HEK293 (cell line): ENCODE data around the gene CHN2.

Experiments
- CTCF ChIA-PET: fragments of 350-600 bp; formaldehyde crosslinking; extraction: SDS; loops from one replicate; lab custom pipeline; 2021; ENCODE audit warnings: antibody characterized with exemption; lab: Yijun Ruan, JAX
- POLR2A ChIA-PET: fragments of 300-600 bp; formaldehyde crosslinking; extraction: SDS; loops from one replicate; lab custom pipeline; 2020; ENCODE audit warnings: antibody characterized with exemption, inconsistent platforms; lab: Yijun Ruan, JAX
- H3K27ac ChIP-seq: fragments of 200-500 bp; sonication (Bioruptor generic); 2 replicates; pipeline ENCODE4 v1.5.1; 2014; ENCODE audit warnings: low read depth, low read length, control low read depth, inconsistent platforms; ENCODE audit errors: extremely low read depth
- H3K36me3 ChIP-seq, 2 experiments: fragments of 200-500 bp in 1 of 2; sonication (Bioruptor generic) in 1 of 2; 1 replicate in 1 of 2; 2 replicates in 1 of 2; pipeline ENCODE4 v1.5.1; 2014 to 2017; ENCODE audit warnings: inconsistent platforms in 2 of 2, low read length in 2 of 2; ENCODE audit not compliant: control insufficient read depth in 2 of 2, insufficient read depth in 1 of 2
- H3K4me1 ChIP-seq: fragments of 200-500 bp; sonication (Bioruptor generic); 2 replicates; pipeline ENCODE4 v1.5.1; 2014; ENCODE audit warnings: mild to moderate bottlenecking, low read length, inconsistent platforms; ENCODE audit not compliant: control insufficient read depth, insufficient read depth
- H3K4me3 ChIP-seq: 2 replicates; pipeline ENCODE4 v1.5.1; 2011; ENCODE audit warnings: low read depth, mild to moderate bottlenecking, control low read depth, low read length, moderate library complexity
- H3K9me3 ChIP-seq: fragments of 200-500 bp; sonication (Bioruptor generic); 2 replicates; pipeline ENCODE4 v1.5.1; 2014; ENCODE audit warnings: low read depth, low read length, inconsistent platforms; ENCODE audit not compliant: control insufficient read depth, insufficient read depth
- BCL11B ChIP-seq: fragments of 450-650 bp; formaldehyde crosslinking; IDR thresholded peaks from 2 replicates; pipeline ENCODE4 v1.5.1; 2016; ENCODE audit warnings: low read depth, missing biosample characterization, missing genetic modification characterization
- GLIS1 ChIP-seq: fragments of 450-650 bp; formaldehyde crosslinking; IDR thresholded peaks from 2 replicates; pipeline ENCODE4 v1.5.1; 2016; ENCODE audit warnings: missing biosample characterization, missing genetic modification characterization
- KLF17 ChIP-seq: fragments of 450-650 bp; formaldehyde crosslinking; IDR thresholded peaks from 2 replicates; pipeline ENCODE4 v1.5.1; 2016; ENCODE audit warnings: missing biosample characterization, missing genetic modification characterization
- PATZ1 ChIP-seq: fragments of 450-650 bp; formaldehyde crosslinking; IDR thresholded peaks from 2 replicates; pipeline ENCODE4 v1.5.1; 2016; ENCODE audit warnings: missing biosample characterization, missing genetic modification characterization
- ZBTB44 ChIP-seq: fragments of 450-650 bp; IDR thresholded peaks from 2 replicates; pipeline ENCODE4 v1.5.1; 2018; ENCODE audit warnings: missing biosample characterization, mild to moderate bottlenecking, missing genetic modification characterization
- ZNF132 ChIP-seq: fragments of 450-650 bp; formaldehyde crosslinking; IDR thresholded peaks from 2 replicates; pipeline ENCODE4 v1.5.1; 2017; ENCODE audit warnings: missing biosample characterization, missing genetic modification characterization, borderline replicate concordance
- ZNF138 ChIP-seq: fragments of 450-650 bp; formaldehyde crosslinking; IDR thresholded peaks from 2 replicates; pipeline ENCODE4 v1.5.1; 2016; ENCODE audit warnings: missing biosample characterization, missing genetic modification characterization, borderline replicate concordance
- ZNF146 ChIP-seq: fragments of 450-650 bp; formaldehyde crosslinking; IDR thresholded peaks from 2 replicates; pipeline ENCODE4 v1.5.1; 2016; ENCODE audit warnings: missing biosample characterization, missing genetic modification characterization
- ZNF19 ChIP-seq: fragments of 450-650 bp; formaldehyde crosslinking; IDR thresholded peaks from 2 replicates; pipeline ENCODE4; 2016; ENCODE audit warnings: missing biosample characterization, missing genetic modification characterization, low read depth
- ZNF23 ChIP-seq: fragments of 450-650 bp; formaldehyde crosslinking; IDR thresholded peaks from 2 replicates; pipeline ENCODE4 v1.5.1; 2016; ENCODE audit warnings: missing biosample characterization, missing genetic modification characterization, borderline replicate concordance
- ZNF24 ChIP-seq: fragments of 450-650 bp; formaldehyde crosslinking; IDR thresholded peaks from 2 replicates; pipeline ENCODE4 v1.5.1; 2016; ENCODE audit warnings: missing biosample characterization, missing genetic modification characterization
- ZNF292 ChIP-seq: fragments of 450-650 bp; formaldehyde crosslinking; IDR thresholded peaks from 2 replicates; pipeline ENCODE4 v1.5.1; 2016; ENCODE audit warnings: low read depth, missing biosample characterization, missing genetic modification characterization, borderline replicate concordance
- ZNF362 ChIP-seq: fragments of 450-650 bp; formaldehyde crosslinking; IDR thresholded peaks from 2 replicates; pipeline ENCODE4 v1.5.1; 2016; ENCODE audit warnings: missing biosample characterization, missing genetic modification characterization
- ZNF416 ChIP-seq: fragments of 450-650 bp; formaldehyde crosslinking; IDR thresholded peaks from 2 replicates; pipeline ENCODE4 v1.5.1; 2016; ENCODE audit warnings: missing biosample characterization, missing genetic modification characterization
- ZNF423 ChIP-seq: fragments of 450-650 bp; formaldehyde crosslinking; IDR thresholded peaks from 2 replicates; pipeline ENCODE4 v1.5.1; 2016; ENCODE audit warnings: missing biosample characterization, missing genetic modification characterization
- ZNF560 ChIP-seq: fragments of 450-650 bp; formaldehyde crosslinking; IDR thresholded peaks from 2 replicates; pipeline ENCODE4 v1.5.1; 2017; ENCODE audit warnings: missing biosample characterization, missing genetic modification characterization, borderline replicate concordance
- ZNF707 ChIP-seq: fragments of 450-650 bp; formaldehyde crosslinking; IDR thresholded peaks from 2 replicates; pipeline ENCODE4 v1.5.1; 2016; ENCODE audit warnings: missing biosample characterization, missing genetic modification characterization
- ZNF791 ChIP-seq: fragments of 450-650 bp; formaldehyde crosslinking; IDR thresholded peaks from 2 replicates; pipeline ENCODE4 v1.5.1; 2016; ENCODE audit warnings: missing biosample characterization, missing genetic modification characterization
- ZNF830 ChIP-seq: fragments of 450-650 bp; IDR thresholded peaks from 2 replicates; pipeline ENCODE4 v1.5.0; 2018; ENCODE audit warnings: missing biosample characterization, missing genetic modification characterization, low read depth, mild to moderate bottlenecking, moderate library complexity
- ZNF837 ChIP-seq: fragments of 450-650 bp; formaldehyde crosslinking; IDR thresholded peaks from 2 replicates; pipeline ENCODE4 v1.5.1; 2016; ENCODE audit warnings: missing biosample characterization, missing genetic modification characterization
- TF ChIP-seq, protein P1 (sequence below): fragments of 450-650 bp; formaldehyde crosslinking; IDR thresholded peaks from 2 replicates; pipeline ENCODE4 v1.5.1; 2016; ENCODE audit warnings: missing biosample characterization, missing genetic modification characterization
- TF ChIP-seq, protein P2 (sequence below): fragments of 450-650 bp; formaldehyde crosslinking; IDR thresholded peaks from 2 replicates; pipeline ENCODE4 v1.5.1; 2016; ENCODE audit warnings: missing biosample characterization, missing genetic modification characterization

CHN2 gene

GRCh38 chr7:29173458-29173857 is 21.1 kb upstream of the CHN2 start (continued):
- no peak for TF ChIP-seq ZNF23
- TF ChIP-seq ZNF292 (tag by site-specific recombination): no peak
- TF ChIP-seq ZNF791 (tag by site-specific recombination): no peak
- no peak for TF ChIP-seq ZNF24 (tag by site-specific recombination)
- no peak for TF ChIP-seq ZNF416 (tag by site-specific recombination)
- no peak for TF ChIP-seq ZBTB44 (tag by site-specific recombination)
- no peak for TF ChIP-seq GLIS1 (tag by site-specific recombination)
- no peak for TF ChIP-seq KLF17 (tag by site-specific recombination)

GRCh38 chr7:29177963-29178600 is 16.5 kb upstream of the CHN2 start:
- H3K27ac ChIP-seq: no peak overlapping the region
- no peak for TF ChIP-seq ZNF707 (tag by site-specific recombination)
- TF ChIP-seq, protein P1, sequence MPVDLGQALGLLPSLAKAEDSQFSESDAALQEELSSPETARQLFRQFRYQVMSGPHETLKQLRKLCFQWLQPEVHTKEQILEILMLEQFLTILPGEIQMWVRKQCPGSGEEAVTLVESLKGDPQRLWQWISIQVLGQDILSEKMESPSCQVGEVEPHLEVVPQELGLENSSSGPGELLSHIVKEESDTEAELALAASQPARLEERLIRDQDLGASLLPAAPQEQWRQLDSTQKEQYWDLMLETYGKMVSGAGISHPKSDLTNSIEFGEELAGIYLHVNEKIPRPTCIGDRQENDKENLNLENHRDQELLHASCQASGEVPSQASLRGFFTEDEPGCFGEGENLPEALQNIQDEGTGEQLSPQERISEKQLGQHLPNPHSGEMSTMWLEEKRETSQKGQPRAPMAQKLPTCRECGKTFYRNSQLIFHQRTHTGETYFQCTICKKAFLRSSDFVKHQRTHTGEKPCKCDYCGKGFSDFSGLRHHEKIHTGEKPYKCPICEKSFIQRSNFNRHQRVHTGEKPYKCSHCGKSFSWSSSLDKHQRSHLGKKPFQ (tag by site-specific recombination): no peak
- TF ChIP-seq, protein P2, sequence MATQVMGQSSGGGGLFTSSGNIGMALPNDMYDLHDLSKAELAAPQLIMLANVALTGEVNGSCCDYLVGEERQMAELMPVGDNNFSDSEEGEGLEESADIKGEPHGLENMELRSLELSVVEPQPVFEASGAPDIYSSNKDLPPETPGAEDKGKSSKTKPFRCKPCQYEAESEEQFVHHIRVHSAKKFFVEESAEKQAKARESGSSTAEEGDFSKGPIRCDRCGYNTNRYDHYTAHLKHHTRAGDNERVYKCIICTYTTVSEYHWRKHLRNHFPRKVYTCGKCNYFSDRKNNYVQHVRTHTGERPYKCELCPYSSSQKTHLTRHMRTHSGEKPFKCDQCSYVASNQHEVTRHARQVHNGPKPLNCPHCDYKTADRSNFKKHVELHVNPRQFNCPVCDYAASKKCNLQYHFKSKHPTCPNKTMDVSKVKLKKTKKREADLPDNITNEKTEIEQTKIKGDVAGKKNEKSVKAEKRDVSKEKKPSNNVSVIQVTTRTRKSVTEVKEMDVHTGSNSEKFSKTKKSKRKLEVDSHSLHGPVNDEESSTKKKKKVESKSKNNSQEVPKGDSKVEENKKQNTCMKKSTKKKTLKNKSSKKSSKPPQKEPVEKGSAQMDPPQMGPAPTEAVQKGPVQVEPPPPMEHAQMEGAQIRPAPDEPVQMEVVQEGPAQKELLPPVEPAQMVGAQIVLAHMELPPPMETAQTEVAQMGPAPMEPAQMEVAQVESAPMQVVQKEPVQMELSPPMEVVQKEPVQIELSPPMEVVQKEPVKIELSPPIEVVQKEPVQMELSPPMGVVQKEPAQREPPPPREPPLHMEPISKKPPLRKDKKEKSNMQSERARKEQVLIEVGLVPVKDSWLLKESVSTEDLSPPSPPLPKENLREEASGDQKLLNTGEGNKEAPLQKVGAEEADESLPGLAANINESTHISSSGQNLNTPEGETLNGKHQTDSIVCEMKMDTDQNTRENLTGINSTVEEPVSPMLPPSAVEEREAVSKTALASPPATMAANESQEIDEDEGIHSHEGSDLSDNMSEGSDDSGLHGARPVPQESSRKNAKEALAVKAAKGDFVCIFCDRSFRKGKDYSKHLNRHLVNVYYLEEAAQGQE (tag by site-specific recombination): no peak
- no peak for TF ChIP-seq ZNF138 (tag by site-specific recombination)
- no peak for TF ChIP-seq ZNF146 (tag by site-specific recombination)
- TF ChIP-seq, all 188 proteins: peak for 0
- POLR2A ChIA-PET: no interaction called here
- CTCF ChIA-PET: interaction anchor here (0.7 to 3.5 kb wide), 4 partner anchors 10 to 215 kb away, joined by 3 to 21 read pairs (median 4); no protein-coding TSS in a partner anchor
- Histone ChIP-seq H3K9me3 (no peaks in the 10 kb centered on the region), H3K4me3 (no peak overlapping the region), H3K36me3 (no peaks in the 10 kb centered on the region), H3K4me1 (no peaks in the 10 kb centered on the region)

GRCh38 chr7:29179115-29179514 is 15.5 kb upstream of the CHN2 start:
- no peaks in the 10 kb centered on the region for H3K4me1 ChIP-seq
- ChIA-PET CTCF (interaction anchor here (0.7 to 3.5 kb wide), 2 partner anchors 11 to 213 kb away, joined by 3 to 21 read pairs; no protein-coding TSS in a partner anchor), POLR2A (no interaction called here)
- H3K4me3 ChIP-seq: no peak overlapping the region
- no peaks in the 10 kb centered on the region for H3K9me3 ChIP-seq
- H3K27ac ChIP-seq: no peak overlapping the region
- no peaks in the 10 kb centered on the region for H3K36me3 ChIP-seq
- no peak for TF ChIP-seq PATZ1 (tag by site-specific recombination)
- no peak for TF ChIP-seq ZNF830
- no peak for TF ChIP-seq ZNF837
- no peak for TF ChIP-seq ZNF19 (tag by site-specific recombination)
- no peak for TF ChIP-seq ZNF132 (tag by site-specific recombination)
- TF ChIP-seq ZNF24 (tag by site-specific recombination): no peak
- TF ChIP-seq ZNF423 (tag by site-specific recombination): no peak
- TF ChIP-seq ZNF560 (tag by site-specific recombination): no peak
- no peak for TF ChIP-seq ZNF362
- TF ChIP-seq BCL11B (tag by site-specific recombination): no peak
